SK-N-SH (cell line): ENCODE data around the gene MAGEC2.

ENCODE experiments used
- FOSL2 ChIP-seq: IDR thresholded peaks from 2 replicates; pipeline ENCODE4 v1.4.0; 2012; ENCODE audit warnings: low read depth, mild to moderate bottlenecking, moderate library complexity, borderline replicate concordance
- POLR2AphosphoS5 ChIP-seq: IDR thresholded peaks from 2 replicates; pipeline ENCODE4 v1.6.1; 2012; ENCODE audit warnings: low read depth, low read length
- RAD21 ChIP-seq: IDR thresholded peaks from 2 replicates; pipeline ENCODE4 v1.6.1; 2012; ENCODE audit warnings: mild to moderate bottlenecking, low read length
- RXRA ChIP-seq: IDR thresholded peaks from 2 replicates; pipeline ENCODE4 v1.4.0; 2012; ENCODE audit warnings: low read depth, mild to moderate bottlenecking, borderline replicate concordance
- SMC3 ChIP-seq: IDR thresholded peaks from 2 replicates; pipeline ENCODE4 v1.6.1; 2012; ENCODE audit warnings: low read depth, low read length, improper control_type of control experiment
- TAF1 ChIP-seq: IDR thresholded peaks from 2 replicates; pipeline ENCODE4 v1.6.1; 2012; ENCODE audit warnings: low read depth, mild to moderate bottlenecking, low read length, moderate library complexity, borderline replicate concordance
- TEAD4 ChIP-seq: IDR thresholded peaks from 2 replicates; pipeline ENCODE4 v1.4.0; 2012; ENCODE audit warnings: mild to moderate bottlenecking, borderline replicate concordance; ENCODE audit not compliant: insufficient read depth
- YY1 ChIP-seq: IDR thresholded peaks from 2 replicates; pipeline ENCODE4 v1.4.0; 2012; ENCODE audit warnings: low read depth, mild to moderate bottlenecking
- ZBTB33 ChIP-seq: IDR thresholded peaks from 2 replicates; pipeline ENCODE4 v1.4.0; 2012; ENCODE audit warnings: low read depth, borderline replicate concordance
- TF ChIP-seq, protein P1 (sequence below): fragments of 200-600 bp; sonication (generic); IDR thresholded peaks from 2 replicates; pipeline ENCODE4 v1.6.1; 2017; ENCODE audit warnings: antibody characterized with exemption, mild to moderate bottlenecking, moderate library complexity

GRCh38 chrX:142233400-142233799 is 28.3 kb upstream of the MAGEC2 start:
- TF ChIP-seq SMC3 (no peak), FOSL2 (no peak), POLR2AphosphoS5 (no peak), RXRA (no peak), TEAD4 (no peak), TAF1 (no peak), YY1 (no peak), ZBTB33 (no peak), RAD21 (no peak)
- TF ChIP-seq, protein P1, sequence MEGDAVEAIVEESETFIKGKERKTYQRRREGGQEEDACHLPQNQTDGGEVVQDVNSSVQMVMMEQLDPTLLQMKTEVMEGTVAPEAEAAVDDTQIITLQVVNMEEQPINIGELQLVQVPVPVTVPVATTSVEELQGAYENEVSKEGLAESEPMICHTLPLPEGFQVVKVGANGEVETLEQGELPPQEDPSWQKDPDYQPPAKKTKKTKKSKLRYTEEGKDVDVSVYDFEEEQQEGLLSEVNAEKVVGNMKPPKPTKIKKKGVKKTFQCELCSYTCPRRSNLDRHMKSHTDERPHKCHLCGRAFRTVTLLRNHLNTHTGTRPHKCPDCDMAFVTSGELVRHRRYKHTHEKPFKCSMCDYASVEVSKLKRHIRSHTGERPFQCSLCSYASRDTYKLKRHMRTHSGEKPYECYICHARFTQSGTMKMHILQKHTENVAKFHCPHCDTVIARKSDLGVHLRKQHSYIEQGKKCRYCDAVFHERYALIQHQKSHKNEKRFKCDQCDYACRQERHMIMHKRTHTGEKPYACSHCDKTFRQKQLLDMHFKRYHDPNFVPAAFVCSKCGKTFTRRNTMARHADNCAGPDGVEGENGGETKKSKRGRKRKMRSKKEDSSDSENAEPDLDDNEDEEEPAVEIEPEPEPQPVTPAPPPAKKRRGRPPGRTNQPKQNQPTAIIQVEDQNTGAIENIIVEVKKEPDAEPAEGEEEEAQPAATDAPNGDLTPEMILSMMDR, result no peak
